ENCODE data around the gene CHPF.

The CHPF gene

DNA sequence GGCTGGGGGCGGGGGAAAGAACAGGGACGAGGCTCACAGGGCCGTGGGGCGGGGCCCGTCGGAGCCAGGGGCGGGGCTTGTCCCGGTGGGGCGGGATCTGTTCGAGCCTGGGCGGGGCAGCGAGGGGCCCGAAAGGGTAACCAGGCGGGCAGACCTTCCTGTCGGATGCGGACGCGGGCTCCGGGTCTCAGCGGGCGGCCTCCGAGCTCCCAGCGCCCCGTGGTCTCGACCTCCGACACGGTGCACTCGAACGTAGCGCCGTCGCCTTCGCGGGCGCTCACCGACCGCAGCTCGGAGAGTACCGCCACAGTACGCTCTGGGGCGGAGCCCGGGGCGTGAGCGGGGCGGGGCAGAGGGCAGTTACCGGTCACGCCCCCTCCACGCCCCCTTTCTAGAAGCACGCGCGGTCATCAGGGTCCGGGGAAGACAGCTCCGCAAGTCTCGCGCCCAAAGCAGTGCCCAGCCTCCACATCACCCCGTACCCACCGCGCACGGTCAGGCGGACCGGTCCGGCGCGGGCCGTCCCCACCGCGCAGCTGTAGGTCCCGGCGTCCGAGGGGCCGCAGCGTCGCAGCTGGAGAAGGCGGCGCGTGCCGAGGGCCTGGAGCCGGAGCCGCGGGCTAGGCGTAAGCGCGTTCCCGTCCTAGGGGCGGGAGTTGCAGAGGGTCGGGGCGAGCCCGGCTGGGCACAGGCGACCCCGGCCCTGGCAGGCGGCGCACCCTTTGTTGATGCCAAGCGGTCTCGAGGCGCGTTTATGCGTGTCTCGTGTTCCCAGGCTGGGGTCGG lies 9.0 kb upstream of the CHPF start:
- peak; percentile 50 to 60 for DNase-seq (ENCODE audit: low read depth in 2 of 2, low spot score in 1 of 2)

DNA sequence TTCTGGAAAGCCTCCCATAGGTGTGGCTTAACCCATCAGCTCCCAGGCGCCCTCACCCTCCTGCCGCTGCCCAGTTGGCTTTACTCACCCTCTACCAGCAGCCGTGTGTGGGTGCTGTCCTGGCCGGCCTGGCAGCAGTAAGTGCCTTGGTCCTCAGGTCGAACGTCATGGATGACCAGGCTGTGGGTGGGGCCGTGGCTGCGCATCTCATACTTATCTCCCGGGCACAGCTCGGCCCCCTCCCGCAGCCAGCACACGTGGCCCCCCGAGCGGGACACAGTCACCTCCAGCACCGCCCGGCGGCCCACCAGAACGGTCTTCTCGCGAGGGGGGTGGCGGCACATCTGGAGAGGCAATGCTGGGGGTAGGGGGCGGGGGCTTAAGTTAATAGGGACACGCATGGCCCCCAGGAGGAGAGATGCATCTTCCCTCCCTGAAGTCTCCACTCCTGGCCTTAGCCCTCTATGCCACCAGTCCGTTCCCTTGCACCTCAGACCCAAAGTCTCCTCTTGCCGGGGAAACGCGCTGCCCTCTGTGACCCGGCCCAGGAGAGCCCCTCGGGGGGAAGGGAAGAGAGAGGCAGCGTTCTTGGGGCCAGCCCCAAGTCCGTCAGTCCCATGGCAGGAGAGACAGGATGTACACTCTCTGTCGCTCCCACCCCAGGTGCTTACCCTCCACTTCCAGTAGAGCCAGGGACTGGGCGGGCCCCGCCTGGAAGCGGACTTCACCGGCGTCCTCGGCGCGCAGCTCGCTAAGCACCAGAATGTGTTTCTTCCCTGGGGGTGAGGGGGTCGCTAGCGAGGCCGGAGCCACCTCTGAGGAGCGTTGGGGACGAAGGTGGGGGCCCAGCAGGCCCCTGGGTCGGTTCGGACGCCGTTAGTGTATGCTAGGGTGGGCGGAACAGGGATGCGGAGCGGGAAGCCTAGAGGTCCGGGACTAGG lies 8.1 kb upstream of the CHPF start:
- DNase-seq (ENCODE audit: low read depth in 2 of 2, low spot score in 1 of 2) = no peak

DNA sequence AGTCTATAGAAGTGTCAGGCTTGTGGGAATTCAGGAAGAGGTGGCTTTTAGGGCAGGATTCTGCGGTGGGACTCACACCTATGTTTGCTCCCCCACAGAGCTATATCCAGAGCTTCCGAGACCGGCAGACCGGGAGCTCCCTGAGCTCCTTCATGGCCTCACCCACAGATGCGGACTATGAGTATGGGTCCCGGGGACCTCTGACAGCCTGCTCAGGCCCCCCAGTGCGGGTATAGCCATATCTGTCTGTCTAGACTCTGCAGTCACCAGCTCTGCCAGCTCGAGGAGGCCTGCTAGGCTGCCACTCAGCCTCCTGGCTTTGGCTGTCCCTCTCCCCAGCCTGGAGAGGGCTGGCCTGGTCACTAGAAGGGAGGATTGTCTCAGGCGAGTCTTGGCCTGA lies 6.0 kb upstream of the CHPF start:
- no peak for DNase-seq (ENCODE audit: low read depth in 2 of 2, low spot score in 1 of 2)

DNA sequence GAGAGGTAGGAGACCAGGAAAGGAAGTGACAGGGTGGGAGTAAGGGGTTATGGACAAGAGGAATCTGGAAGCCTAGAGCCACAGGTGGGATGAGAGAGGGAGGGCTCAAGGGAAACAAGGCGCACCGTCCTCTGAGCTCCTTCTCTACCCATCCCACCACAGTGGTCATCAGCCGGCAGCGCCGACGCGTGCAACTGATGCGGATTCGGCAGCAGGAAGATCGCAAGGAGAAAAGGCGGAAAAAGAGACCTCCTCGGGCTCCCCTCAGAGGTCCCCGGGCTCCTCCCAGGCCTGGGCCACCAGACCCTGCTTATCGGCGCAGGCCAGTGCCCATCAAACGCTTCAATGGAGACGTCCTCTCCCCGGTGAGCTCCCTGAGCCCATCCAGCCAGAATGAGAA lies 5.4 kb upstream of the CHPF start:
- DNase-seq (ENCODE audit: low read depth in 2 of 2, low spot score in 1 of 2) = no peak

DNA sequence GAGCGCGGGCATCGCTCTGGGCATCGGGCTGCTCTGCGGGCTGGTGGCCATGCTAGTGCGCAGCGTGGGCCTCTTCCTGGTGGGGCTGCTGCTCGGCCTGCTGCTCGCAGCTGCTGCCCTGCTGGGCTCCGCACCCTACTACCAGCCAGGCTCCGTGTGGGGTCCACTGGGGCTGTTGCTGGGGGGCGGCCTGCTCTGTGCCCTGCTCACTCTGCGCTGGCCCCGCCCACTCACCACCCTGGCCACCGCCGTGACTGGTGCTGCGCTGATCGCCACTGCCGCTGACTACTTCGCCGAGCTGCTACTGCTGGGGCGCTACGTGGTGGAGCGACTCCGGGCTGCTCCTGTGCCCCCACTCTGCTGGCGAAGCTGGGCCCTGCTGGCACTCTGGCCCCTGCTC lies 4.0 kb upstream of the CHPF start:
- DNase-seq (ENCODE audit: low read depth in 2 of 2, low spot score in 1 of 2) = no peak

DNA sequence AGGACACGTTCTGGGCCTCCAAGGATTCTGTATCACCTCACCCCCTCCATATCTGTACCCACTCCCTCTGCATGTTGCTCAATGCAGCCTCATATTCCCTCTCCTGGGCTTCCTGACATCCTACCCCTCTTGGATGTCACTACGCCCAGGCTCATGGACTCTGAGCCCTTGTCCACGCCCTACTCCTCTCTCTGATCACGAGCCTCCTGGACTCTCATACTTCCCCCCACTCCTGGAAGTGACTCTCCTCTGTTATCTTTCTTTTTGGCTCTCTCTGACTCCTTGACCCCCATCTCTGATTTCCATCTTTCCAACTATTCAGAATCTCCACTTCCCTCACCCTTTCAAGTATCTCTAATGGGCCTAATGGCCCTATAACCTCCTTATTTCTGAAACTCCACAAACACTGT lies 2.3 kb upstream of the CHPF start:
- no peak for DNase-seq (ENCODE audit: low read depth in 2 of 2, low spot score in 1 of 2)

DNA sequence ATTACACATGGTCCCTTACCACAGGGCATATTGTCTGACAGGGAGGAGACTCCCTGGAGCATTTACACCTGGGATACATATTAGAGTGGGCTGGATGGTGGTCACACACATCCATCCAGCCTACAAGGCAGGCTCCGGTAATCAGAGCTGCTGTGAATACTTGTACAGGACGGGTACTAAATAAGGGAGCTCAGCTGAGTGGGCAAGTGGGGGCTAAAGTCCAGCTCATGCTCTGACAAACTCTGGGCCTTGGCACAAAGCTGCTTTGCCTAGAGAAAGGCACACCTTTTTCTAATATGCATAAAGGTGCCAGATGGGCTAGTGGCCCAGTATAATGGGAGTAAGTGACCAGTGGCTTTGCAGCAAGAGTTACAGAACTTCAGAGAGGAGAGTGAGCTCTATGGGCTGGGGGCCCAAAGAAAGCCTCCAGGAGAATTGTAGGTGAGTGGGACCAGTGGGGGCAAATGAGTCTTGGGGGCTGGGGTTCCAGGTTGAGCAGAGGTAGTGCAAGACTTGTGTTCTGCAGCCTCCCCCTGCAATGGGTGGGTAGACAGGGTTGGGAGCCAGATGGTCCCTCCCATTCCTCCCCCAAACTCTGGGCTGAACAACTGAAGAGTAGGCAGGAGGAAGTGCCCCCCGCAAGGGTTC lies 1.8 kb upstream of the CHPF start:
- no peak for DNase-seq (ENCODE audit: low read depth in 2 of 2, low spot score in 1 of 2)

DNA sequence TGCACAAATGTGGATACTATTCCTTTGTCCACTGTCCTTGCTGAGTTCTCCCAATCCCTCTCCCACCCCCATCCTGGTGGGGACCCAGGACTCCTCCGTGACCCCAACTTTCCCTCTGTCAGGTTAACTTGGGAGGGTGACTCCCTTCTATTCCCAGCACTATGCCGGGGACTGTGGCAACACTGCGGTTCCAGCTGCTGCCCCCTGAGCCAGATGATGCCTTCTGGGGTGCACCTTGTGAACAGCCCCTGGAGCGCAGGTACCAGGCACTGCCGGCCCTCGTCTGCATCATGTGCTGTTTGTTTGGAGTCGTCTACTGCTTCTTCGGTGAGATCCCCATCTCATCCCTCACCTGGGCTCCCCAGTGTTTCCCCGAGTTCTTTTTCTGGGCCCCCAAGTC lies 958 bp upstream of the CHPF start:
- no peak for DNase-seq (ENCODE audit: low read depth in 2 of 2, low spot score in 1 of 2)

DNA sequence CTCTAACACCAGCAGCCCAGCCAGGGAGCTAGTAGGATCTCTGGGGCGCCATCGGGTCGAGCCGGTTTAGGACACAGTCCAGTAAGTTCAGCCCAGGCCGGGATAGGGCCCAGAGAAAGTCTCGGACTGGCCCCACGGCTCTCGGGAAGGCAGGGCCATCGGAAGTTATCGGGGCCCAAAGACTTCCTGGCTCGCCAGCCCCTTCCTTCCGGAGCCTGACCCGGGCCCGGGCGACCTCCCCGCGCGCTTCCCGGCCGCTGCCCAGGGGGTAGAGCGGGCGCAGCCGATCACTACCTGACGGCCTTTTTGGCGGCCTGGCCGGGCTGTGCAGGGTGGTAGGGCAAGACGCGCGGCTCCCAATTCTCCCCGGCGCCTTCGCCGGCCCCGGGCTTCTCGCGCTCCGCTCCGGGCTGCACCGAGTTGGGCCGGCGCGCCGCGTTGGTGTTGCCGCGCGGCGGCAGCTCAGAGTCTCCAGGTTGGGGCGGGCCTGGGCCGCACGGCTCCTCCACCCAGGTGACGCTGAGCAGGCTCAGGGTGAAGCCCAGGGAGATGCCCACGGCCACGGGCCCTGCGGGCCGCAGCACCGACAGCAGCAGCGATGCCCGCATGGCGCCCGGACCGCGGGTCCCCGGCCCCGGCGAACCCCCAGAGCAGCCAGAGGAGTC lies 546 bp downstream of the CHPF start:
- DNase-seq (ENCODE audit: low read depth in 2 of 2, low spot score in 1 of 2) = no peak

DNA sequence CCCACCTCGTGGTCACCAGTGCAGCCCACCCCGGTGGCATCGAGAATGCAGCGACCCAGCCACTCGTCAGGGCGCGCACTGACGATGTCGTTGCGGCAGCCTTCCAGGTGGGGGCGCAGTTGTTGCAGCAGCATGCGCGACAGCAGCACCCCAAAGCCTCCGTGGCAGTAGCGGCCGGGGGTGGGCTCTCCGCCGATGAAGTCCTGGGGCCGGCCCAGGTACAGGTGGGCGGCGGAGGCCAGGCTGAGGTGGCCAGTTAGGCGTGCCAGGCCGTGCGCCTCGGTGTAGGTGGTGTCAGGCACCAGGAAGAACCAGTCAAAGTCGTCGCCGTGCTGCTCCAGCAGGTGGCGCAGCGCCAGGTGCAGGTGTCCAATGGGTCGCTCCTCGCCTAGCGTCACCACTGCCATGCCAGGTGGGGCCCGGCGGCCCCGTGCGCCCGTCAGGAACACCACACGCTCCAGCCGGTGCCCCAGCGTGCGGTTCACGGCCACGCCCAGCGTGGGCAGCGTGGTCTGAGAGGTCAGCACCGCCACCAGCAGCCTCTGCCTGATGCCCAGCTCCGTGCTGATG lies 1.9 kb downstream of the CHPF start:
- DNase-seq (ENCODE audit: low read depth in 2 of 2, low spot score in 1 of 2) = peak; percentile 60 to 69

DNA sequence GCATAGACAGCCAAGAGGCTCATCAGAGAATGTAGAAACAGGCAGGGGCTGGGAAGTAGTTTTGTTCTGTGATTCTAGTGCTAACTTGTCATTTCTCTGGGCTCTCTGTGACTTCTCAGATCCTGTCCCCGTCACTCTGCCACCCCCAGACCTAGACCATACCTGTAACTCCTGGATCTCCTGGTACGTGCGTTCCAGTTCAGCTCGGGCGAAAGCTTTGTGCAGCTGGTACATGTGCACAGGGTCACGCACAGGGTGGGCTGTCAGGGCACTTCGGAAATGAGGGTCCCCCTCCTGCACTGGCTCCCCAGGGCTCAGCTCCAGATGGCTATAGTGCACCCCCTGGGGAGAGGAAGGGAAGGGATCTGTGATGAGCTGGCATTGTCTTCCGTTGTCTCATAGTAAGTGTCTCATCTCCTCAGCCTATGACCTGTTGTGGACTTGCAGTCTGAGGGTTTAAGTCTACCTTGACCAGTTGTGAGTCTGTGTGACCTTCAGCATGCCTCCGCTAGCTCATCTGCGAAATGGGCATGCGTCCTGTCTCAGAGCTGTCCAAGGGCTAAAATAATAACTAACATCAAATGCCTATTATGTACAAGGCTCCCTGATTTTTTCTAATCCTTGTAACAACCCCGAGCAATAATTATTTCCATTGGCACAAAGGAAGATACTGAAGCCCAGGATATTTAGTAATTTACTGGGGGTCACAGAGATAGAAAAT lies 2.7 kb downstream of the CHPF start:
- DNase-seq (ENCODE audit: low read depth in 2 of 2, low spot score in 1 of 2) = no peak

DNA sequence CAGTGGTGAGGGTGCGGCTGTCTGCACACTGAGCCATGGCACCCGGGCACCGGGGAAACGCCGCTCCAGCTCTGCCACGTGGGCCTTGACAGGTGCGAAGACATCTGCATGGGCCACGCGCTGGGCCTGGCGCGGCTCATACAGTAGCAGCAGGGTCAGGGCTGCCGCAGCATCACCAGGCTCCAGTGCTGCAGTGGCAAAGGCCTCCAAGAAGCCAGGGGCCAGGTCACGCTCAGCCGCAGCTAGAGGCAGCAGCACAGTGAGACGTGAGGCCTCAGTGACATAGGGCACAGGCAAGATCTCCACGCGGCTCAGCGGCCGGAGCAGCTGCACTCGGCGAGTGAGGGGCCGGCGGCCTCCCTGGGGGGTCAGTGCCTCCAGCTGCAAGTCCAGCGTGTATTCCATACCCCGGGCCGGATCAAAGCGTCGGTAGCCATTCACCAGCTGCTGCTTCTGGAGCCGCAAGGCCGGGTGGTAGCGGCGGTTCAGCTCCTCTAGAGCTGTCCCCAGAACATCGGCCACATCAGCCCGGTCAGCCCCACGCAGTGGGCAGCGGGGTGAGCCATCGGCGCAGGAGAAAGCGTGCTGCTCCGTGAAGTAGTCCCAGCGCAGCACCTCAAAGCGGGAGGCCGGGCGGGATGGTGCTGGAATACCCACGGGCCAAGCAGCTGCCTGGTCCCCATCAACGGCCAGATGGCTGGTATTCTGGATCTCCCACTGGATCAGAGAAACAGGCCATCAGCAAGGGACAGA lies 3.5 kb downstream of the CHPF start:
- no peak for DNase-seq (ENCODE audit: low read depth in 2 of 2, low spot score in 1 of 2)

DNA sequence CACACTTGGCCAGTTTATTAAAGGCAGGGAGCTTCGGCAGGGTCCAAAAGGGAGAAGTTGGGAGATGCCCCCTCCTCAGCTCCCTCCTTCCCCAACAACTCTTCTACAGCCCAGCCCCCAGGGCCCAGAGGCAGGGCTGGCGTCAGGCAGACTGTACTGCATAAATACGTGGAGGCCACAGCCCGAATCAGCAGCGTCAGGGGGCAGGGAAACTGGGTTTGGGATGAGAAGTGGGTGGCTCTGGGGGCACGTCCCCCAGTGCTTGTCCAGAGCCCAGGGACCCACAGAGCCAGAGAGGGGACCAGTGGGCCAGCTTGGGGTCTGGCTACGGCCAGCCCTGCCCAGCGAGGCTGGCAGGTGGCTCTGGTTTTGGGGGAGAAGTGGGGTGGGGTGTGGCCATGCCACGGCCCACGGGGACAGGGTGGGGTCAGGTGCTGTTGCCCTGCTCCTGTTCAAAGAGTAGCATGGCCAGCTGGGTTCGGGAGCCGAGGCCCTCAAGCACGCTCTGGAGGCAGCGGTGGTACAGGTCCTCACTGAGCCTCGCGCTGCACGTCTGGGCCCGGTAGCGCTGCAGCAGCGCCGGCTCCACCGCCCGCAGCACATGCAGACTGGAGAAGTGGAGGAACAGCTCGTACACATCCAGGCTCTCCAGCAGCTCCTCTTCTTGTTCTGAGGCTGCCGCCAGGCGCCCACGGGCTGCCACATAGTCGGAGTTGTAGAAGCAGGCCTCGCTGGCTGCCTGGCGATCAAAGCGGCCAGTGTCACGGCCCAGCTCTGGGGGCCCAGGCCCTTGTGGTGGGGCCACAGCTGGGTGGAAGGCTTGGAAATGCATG lies 4.4 kb downstream of the CHPF start:
- no peak for DNase-seq (ENCODE audit: low read depth in 2 of 2, low spot score in 1 of 2)

DNA sequence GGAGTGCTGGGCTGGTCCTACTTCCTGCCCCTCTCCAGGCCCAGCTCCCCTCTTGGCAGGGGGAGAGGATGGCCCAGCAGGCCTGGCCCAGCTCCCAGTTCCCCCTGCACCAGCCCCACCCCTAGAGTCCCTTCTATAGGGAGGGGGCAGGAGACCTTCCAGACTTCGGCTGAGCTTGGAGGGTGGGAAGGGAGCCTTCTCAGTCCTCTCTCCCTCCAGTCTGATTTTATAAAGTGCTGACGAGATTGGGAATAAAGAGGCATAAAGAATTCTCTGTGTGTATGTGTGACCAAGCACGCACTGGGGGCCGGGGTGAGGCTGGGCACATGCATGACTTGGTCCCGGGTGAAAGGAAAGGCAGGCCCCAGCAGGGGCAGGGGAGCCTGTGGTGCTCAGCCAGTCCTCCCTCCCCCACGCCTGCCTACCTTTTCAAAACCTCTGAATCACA lies 5.1 kb downstream of the CHPF start:
- DNase-seq (ENCODE audit: low read depth in 2 of 2, low spot score in 1 of 2) = no peak

DNA sequence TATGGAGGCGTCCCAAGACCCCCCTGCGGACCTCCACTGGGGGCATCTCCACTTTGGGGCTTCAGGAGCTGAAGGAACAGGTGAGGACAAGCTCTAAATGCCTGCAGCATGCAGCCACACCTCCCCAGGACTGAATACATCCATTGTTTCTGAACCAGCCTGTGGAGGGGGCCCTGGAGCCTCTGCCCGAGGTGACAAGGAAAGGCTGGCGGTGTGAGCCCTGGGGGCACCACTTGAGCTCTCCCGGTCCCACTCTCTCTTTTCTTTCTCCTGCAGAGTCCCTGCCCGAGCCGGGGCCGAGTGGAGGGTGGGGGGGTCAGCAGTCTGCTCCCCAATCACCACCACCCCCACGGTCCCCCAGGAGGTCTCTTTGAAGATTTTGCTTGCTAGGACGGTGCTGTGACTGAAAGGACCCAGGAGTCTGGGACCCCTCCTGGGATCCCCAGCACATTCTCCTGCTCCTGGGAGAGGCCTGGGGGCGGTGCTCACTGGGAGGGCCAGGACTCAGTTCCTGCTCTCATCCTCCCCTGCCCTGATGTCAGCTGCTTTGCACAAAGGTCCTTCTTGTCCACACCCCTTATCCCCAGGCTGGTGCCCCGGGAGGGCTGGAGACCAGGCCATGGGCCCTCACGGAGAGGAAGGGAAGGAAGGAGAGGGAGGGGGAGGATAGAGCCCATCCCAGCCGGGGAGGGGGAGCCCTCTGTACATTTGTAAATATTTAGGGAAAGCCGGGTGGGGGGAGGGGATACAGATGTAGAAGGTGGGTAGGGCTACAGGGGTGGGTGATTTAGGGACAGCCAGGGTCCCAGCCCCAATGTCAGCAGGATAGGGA lies 5.7 kb downstream of the CHPF start:
- DNase-seq (ENCODE audit: low read depth in 2 of 2, low spot score in 1 of 2) = no peak

DNA sequence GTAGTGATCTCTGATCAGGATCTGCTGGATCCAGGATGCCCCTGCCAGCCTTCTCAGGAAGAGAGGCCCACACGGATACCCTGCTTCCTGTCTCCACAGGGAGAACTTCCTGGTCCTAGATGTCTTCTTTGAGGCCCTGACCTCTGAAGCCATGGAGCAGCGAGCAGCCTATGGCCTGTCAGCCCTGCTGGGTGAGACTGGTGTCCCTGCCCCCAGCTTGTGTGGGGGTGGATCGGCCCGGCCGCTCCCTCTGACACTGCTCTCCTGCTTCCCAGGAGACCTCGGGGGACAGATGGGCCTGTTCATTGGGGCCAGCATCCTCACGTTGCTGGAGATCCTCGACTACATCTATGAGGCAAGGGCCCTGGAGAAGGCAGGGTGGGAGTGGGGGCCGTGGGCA lies 6.6 kb downstream of the CHPF start:
- DNase-seq (ENCODE audit: low read depth in 2 of 2, low spot score in 1 of 2) = no peak

DNA sequence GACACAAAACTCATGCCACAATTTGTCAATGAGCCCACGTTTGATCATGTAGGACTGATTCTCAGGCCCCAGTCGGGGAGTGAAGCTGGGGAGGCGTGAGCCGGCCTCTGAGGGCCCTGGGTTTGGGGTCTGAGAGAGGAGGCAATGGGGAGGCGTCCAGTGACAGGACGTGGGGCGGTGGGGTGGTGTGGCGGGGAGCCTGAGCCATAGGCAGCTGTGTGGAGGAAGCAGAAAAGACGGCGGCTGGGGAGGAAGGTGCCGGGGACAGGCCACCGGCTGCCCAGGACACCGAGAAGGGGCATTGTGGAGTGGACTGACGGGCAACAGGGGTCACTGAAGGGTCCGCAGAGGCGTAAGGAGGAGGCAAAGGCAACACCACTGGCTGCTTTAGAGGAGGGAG lies 7.2 kb downstream of the CHPF start:
- no peak for DNase-seq (ENCODE audit: low read depth in 2 of 2, low spot score in 1 of 2)

All from stimulated activated CD8-positive, alpha-beta memory T cell treated with anti-CD3 and anti-CD28 coated beads, Interleukin-4, amount 100 ng/mL, for 1 hour (primary cell).